ENCODE data around the gene GPC6. TPM values are rescaled to one million over a fixed set of nuclear protein-coding genes. Genes with fewer than 3 reads are reported as not detected.

The GPC6 gene
- total and polyA plus RNA-seq, 2 donors (not counting 3 experiments of a cell fraction or from before 2014, with no cell fraction given), result 0.01 TPM; not detected in 1

DNA sequence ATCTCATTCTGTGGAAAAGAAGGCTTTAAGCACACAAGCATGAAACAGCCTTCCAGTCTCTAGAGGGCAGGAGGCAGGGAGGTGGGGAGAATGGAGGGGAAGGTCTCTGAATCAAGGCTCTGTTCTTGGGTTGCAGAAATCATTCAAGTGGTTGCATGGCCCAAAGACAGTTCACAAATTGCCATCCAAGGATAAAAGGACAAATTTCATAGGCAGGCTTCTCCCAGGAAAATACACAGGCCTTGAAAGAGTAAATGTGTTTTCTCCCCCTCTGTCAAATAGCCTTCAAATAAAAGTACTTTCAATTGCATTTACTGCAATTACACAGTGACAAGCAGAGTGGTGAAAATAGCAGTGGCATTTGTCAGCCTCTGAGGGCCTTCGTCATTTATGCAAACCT lies 802.0 kb downstream of the GPC6 start:
- Histone ChIP-seq H3K4me2 (ENCODE audit: insufficient read depth, low read length) (no peak overlapping the region), H3K9ac (replicated peaks; ENCODE audit: extremely low read depth, insufficient read depth, low read length) (no peak overlapping the region), H2AFZ (ENCODE audit: low read depth, low read length) (no peak overlapping the region), H3K27ac (ENCODE audit: insufficient read depth, low read depth, low read length) (no peak overlapping the region), H3K4me1 (ENCODE audit: control insufficient read depth, extremely low read depth, insufficient read depth, low read length) (no peaks in the 10 kb centered on the region), H3K4me3 (replicated peaks in 1 of 3; ENCODE audit: insufficient read depth in 1 of 3, low read depth in 1 of 3, low read length in 3 of 3) (no peak overlapping the region), H3K9me3 (replicated peaks; ENCODE audit: control insufficient read depth, insufficient read depth, low read length) (no peaks in the 10 kb centered on the region), H3K27me3 (ENCODE audit: control insufficient read depth in 2 of 2, insufficient read depth in 2 of 2, low read length in 2 of 2) (no peaks in the 10 kb centered on the region), H3K79me2 (ENCODE audit: control insufficient read depth, insufficient read depth, low read length) (no peaks in the 10 kb centered on the region), H3K9me1 (replicated peaks; ENCODE audit: control insufficient read depth, extremely low read depth, insufficient read depth, low read length) (no peaks in the 10 kb centered on the region), H3K36me3 (ENCODE audit: control insufficient read depth in 2 of 2, extremely low read depth in 1 of 2, insufficient read depth in 2 of 2, low read length in 2 of 2) (no peaks in the 10 kb centered on the region), H4K20me1 (replicated peaks; ENCODE audit: control insufficient read depth, extremely low read depth, insufficient read depth, low read length) (no peaks in the 10 kb centered on the region)
- FAIRE-seq, result no peak
- no peak for TF ChIP-seq POLR2A (IDR thresholded peaks at IDR 0.05; ENCODE audit: low read depth, low read length)
- no peak for TF ChIP-seq EZH2 (IDR thresholded peaks at IDR 0.05; ENCODE audit: borderline replicate concordance, low read depth, low read length, severe bottlenecking)
- TF ChIP-seq, protein P1, sequence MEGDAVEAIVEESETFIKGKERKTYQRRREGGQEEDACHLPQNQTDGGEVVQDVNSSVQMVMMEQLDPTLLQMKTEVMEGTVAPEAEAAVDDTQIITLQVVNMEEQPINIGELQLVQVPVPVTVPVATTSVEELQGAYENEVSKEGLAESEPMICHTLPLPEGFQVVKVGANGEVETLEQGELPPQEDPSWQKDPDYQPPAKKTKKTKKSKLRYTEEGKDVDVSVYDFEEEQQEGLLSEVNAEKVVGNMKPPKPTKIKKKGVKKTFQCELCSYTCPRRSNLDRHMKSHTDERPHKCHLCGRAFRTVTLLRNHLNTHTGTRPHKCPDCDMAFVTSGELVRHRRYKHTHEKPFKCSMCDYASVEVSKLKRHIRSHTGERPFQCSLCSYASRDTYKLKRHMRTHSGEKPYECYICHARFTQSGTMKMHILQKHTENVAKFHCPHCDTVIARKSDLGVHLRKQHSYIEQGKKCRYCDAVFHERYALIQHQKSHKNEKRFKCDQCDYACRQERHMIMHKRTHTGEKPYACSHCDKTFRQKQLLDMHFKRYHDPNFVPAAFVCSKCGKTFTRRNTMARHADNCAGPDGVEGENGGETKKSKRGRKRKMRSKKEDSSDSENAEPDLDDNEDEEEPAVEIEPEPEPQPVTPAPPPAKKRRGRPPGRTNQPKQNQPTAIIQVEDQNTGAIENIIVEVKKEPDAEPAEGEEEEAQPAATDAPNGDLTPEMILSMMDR (IDR thresholded peaks at IDR 0.05; ENCODE audit: extremely low read depth in 1 of 2, insufficient read depth in 1 of 2, low read depth in 1 of 2, low read length in 2 of 2), result no peak
- TF ChIP-seq GATA2 (IDR thresholded peaks at IDR 0.05; ENCODE audit: insufficient read depth, insufficient read length, low read depth, low read length), result no peak
- TF ChIP-seq JUN (IDR thresholded peaks at IDR 0.05; ENCODE audit: borderline replicate concordance, insufficient read depth, insufficient read length, low read depth), result no peak
- TF ChIP-seq MYC (IDR thresholded peaks at IDR 0.05; ENCODE audit: low read depth, low read length), result no peak
- TF ChIP-seq, protein P2, sequence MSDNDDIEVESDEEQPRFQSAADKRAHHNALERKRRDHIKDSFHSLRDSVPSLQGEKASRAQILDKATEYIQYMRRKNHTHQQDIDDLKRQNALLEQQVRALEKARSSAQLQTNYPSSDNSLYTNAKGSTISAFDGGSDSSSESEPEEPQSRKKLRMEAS (IDR thresholded peaks at IDR 0.05; ENCODE audit: insufficient read depth, insufficient read length), result no peak
- no peak for TF ChIP-seq FOS (IDR thresholded peaks at IDR 0.05; ENCODE audit: borderline replicate concordance, insufficient read depth, low read length)
- TF ChIP-seq POLR2AphosphoS5 (IDR thresholded peaks at IDR 0.05; ENCODE audit: insufficient read depth, low read depth, low read length), result no peak
- ChIA-PET CTCF (no interaction called here), POLR2A (no interaction called here)
- no TSS peak for BruUV-seq (replicated peaks)
- dilution Hi-C loops (cut with MboI; ENCODE audit: extremely low pct_ligation_motif_present, low sequenced_read_pairs), result no loop called here
- no peak for DNase-seq (ENCODE audit: low read depth, low spot score)
- intact Hi-C loops (cut with micrococcal nuclease), result no loop called here

All from endothelial cell of umbilical vein (primary cell).